ENCODE results near the gene PYGO2.
"Not testable (repeated sequence)": the region's sequence is repeated elsewhere in the genome, so short reads cannot be mapped to it uniquely, and the experiment has no call there.

PYGO2 gene

GRCh38 chr1:154908129-154908528 lies 53.5 kb downstream of the PYGO2 start:
- not testable (repeated sequence) for DNase-seq (ENCODE audit: low read depth)
